ENCODE data around the gene PDE4D.

- TF ChIP-seq CTCF (IDR thresholded peaks at IDR 0.05; ENCODE audit: insufficient read depth, low read depth, low read length) (no peak), EZH2 (IDR thresholded peaks at IDR 0.05; ENCODE audit: insufficient read depth, low read length) (no peak)
Measured at GRCh38 chr5:59755476-59755875, 138.1 kb downstream of the PDE4D start.

All from astrocyte (in vitro differentiated cells and primary cell).